Panc1 (cell line): ENCODE data around the gene ECEL1. TPM values are rescaled to one million over a fixed set of nuclear protein-coding genes. Genes with fewer than 3 reads are reported as not detected.

ENCODE experiments used
- ATAC-seq: fragments of 200-7000 bp; cut with Tn5 transposase; 2 replicates; pipeline ENCODE4 v1.9.1; 2020; ENCODE audit warnings: mild to moderate bottlenecking, moderate library complexity
- BruUV-seq: library from RNA; stranded (reverse); fragments of 400-500 nt; replicated peaks from 2 replicates; lab custom pipeline; 2021; lab: Mats Ljungman, UMichigan
- CTCF ChIA-PET: fragments of 300-600 bp; sonication (Branson Sonifier 250); formaldehyde crosslinking; loops from one replicate; lab custom pipeline; 2022; ENCODE audit warnings: antibody characterized with exemption; lab: Charles Lee
- POLR2A ChIA-PET: fragments of 300-600 bp; sonication (Branson Sonifier 250); formaldehyde crosslinking; loops from one replicate; lab custom pipeline; 2022; ENCODE audit warnings: antibody characterized with exemption; lab: Charles Lee
- DNase-seq: peaks from one replicate; pipeline ENCODE4 v3.0.0-alpha.2; 2010; ENCODE audit warnings: low read depth, low spot score
- H3K27ac ChIP-seq: 2 replicates; pipeline ENCODE4 v1.5.1; 2011; ENCODE audit warnings: mild to moderate bottlenecking, low read length, inconsistent platforms
- H3K27me3 ChIP-seq: fragments of 200-500 bp; sonication (Bioruptor generic); 2 replicates; pipeline ENCODE4 v1.6.0; 2014; ENCODE audit warnings: low read length, inconsistent platforms; ENCODE audit not compliant: control insufficient read depth, insufficient read depth
- H3K36me3 ChIP-seq: fragments of 200-500 bp; sonication (Bioruptor generic); 2 replicates; pipeline ENCODE4 v1.5.1; 2014; ENCODE audit warnings: inconsistent platforms, mild to moderate bottlenecking, low read length, moderate library complexity; ENCODE audit not compliant: control insufficient read depth, insufficient read depth
- H3K4me1 ChIP-seq: 2 replicates; pipeline ENCODE4 v1.5.1; 2011; ENCODE audit warnings: inconsistent platforms, mild to moderate bottlenecking, low read length, moderate library complexity; ENCODE audit not compliant: control insufficient read depth, insufficient read depth
- H3K4me3 ChIP-seq, 2 experiments: 2 replicates each; pipeline ENCODE4 v1.5.1; 2011 to 2012; ENCODE audit warnings: low read depth in 2 of 2, low read length in 2 of 2, mild to moderate bottlenecking in 2 of 2, inconsistent platforms in 1 of 2, moderate library complexity in 1 of 2
- H3K9me3 ChIP-seq: fragments of 200-500 bp; sonication (Bioruptor generic); 2 replicates; pipeline ENCODE4 v1.5.1; 2014; ENCODE audit warnings: low read depth, mild to moderate bottlenecking, inconsistent platforms, low read length, moderate library complexity; ENCODE audit not compliant: control insufficient read depth, insufficient read depth
- CTCF ChIP-seq: fragments of 450-650 bp; IDR thresholded peaks from 2 replicates; pipeline ENCODE4 v1.5.1; 2017; ENCODE audit warnings: mild to moderate bottlenecking
- POLR2AphosphoS5 ChIP-seq: IDR thresholded peaks from 2 replicates; pipeline ENCODE4 v1.6.1; 2012; ENCODE audit warnings: mild to moderate bottlenecking, low read depth, low read length, moderate library complexity
- REST ChIP-seq, 2 experiments: IDR thresholded peaks; 2 replicates each; pipeline ENCODE4 v1.6.1; 2011 to 2012; ENCODE audit warnings: low read depth in 2 of 2, control low read depth in 1 of 2, low read length in 1 of 2, mild to moderate bottlenecking in 1 of 2, moderate library complexity in 1 of 2; ENCODE audit not compliant: insufficient read depth in 1 of 2
- SIN3A ChIP-seq: IDR thresholded peaks from 2 replicates; pipeline ENCODE4 v1.6.1; 2012; ENCODE audit warnings: low read depth, mild to moderate bottlenecking, low read length, moderate library complexity, borderline replicate concordance; ENCODE audit not compliant: insufficient read depth
- TCF7L2 ChIP-seq: IDR thresholded peaks from 2 replicates; pipeline ENCODE4 v1.6.1; 2011; ENCODE audit warnings: mild to moderate bottlenecking, low read depth, low read length, inconsistent platforms
- in situ Hi-C: cut with HindIII; loops from 2 replicates; pipeline ENCODE4 v1.10.0; 2016; ENCODE audit warnings: low sequenced_read_pairs, low pct_unique_long_range_greater_than_20kb
- intact Hi-C: fragments of 100-400 bp; cut with micrococcal nuclease; formaldehyde crosslinking; loops from one replicate; pipeline ENCODE4 v1.10.0; 2022; ENCODE audit not compliant: unreplicated experiment
- total RNA-seq: library from RNA; stranded (reverse); gene quantifications from one replicate; pipeline ENCODE4 v1.2.1, GENCODE V29; 2021; ENCODE audit not compliant: unreplicated experiment

The ECEL1 gene
- total RNA-seq, 1 experiment from 2014 or later = 2.9 TPM

GRCh38 chr2:232481322-232482140 is 6.1 kb downstream of the ECEL1 start:
- intact Hi-C loops = no loop called here
- no peak overlapping the region for H3K27ac ChIP-seq
- no peak overlapping the region for H3K4me3 ChIP-seq
- H3K9me3 ChIP-seq = no peaks in the 10 kb centered on the region
- no peaks in the 10 kb centered on the region for H3K27me3 ChIP-seq
- in situ Hi-C loops = no loop called here
- BruUV-seq = no TSS peak
- POLR2A ChIA-PET = no interaction called here
- no peaks in the 10 kb centered on the region for H3K36me3 ChIP-seq
- TF ChIP-seq TCF7L2 (no peak), POLR2AphosphoS5 (no peak), SIN3A (no peak), REST (IDR thresholded peaks at IDR 0.05; ENCODE audit: insufficient read depth in 1 of 2, low read depth in 2 of 2, low read length in 1 of 2) (no peak), CTCF (no peak)
- ATAC-seq (no peak), DNase-seq (no peak)
- CTCF ChIA-PET = interaction anchor here (0.8 kb wide), 1 partner anchor 41 kb away, joined by 3 read pairs; no protein-coding TSS in a partner anchor
- H3K4me1 ChIP-seq = no peaks in the 10 kb centered on the region

GRCh38 chr2:232480201-232481190 is 7.1 kb downstream of the ECEL1 start:
- BruUV-seq = no TSS peak
- H3K27me3 ChIP-seq = no peaks in the 10 kb centered on the region
- POLR2A ChIA-PET = no interaction called here
- no peak overlapping the region for H3K4me3 ChIP-seq
- no peaks in the 10 kb centered on the region for H3K36me3 ChIP-seq
- intact Hi-C loops = no loop called here
- CTCF ChIA-PET = interaction anchor here (0.8 kb wide), 1 partner anchor 42 kb away, joined by 3 read pairs; no protein-coding TSS in a partner anchor
- H3K9me3 ChIP-seq = no peaks in the 10 kb centered on the region
- ATAC-seq (no peak), DNase-seq (no peak)
- in situ Hi-C loops = no loop called here
- TF ChIP-seq REST (IDR thresholded peaks at IDR 0.05; ENCODE audit: insufficient read depth in 1 of 2, low read depth in 2 of 2, low read length in 1 of 2) = no peak
- no peak for TF ChIP-seq TCF7L2
- TF ChIP-seq SIN3A = no peak
- TF ChIP-seq CTCF = no peak
- TF ChIP-seq POLR2AphosphoS5 = no peak
- no peak overlapping the region for H3K27ac ChIP-seq
- no peaks in the 10 kb centered on the region for H3K4me1 ChIP-seq
